DMS114 treated with DMSO at 0.1 percent for 48 hours (cell line): ENCODE results near the gene CHRM3.
"Not testable (repeated sequence)": the region's sequence is repeated elsewhere in the genome, so short reads cannot be mapped to it uniquely, and the experiment has no call there.

Experiments used
- DNase-seq: peaks from one replicate; lab custom pipeline; 2025; ENCODE audit not compliant: unreplicated experiment; lab: John Stamatoyannopoulos, UW

The CHRM3 gene

DNA sequence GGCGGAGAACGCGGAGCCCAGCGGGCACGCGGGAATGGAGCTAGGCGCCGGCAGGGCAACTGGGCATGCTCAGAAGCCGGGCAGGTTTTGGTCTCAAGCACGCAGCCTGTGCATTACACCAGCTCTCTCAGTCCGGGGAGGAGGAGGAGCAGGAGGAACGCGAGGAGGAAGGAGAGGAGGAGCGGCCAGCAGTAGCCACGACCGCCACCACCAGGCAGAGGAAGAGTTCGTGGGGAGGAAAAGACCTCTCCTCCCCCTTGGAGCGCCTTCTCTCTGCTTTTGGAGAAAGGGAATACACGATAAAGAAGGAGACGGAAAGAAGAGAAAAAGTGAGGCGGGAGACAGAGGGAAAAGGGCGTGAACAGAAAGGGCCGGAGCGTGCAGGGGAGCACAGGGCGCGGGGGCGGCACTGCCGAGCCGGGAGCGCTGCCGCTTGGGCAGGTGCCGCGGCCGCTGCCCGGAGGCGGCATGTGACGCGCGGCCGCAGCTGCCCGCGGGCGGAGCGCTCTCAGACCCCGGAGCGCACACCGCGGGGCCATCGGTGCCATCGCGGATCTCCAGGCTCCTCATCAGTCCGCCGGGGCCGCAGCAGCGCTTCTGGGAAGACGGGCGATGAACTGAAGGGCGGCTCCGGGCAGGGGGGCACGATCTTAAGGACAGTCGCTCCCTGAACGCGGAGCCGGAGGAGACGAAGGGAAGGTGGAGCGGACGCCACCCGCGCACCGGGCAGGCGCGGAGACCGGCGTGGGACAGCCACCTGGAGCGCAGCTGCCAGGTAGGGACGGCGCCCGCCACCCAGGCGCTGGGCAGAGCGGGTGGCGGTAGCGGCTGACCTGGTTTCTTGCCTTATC lies at the start of gene CHRM3:
Gene CHRM3 (plus strand): TSS at position 116 of the 851 bp plus-strand sequence. CDS start 520,884 bp downstream, outside the sequence.
- DNase-seq: no peak

DNA sequence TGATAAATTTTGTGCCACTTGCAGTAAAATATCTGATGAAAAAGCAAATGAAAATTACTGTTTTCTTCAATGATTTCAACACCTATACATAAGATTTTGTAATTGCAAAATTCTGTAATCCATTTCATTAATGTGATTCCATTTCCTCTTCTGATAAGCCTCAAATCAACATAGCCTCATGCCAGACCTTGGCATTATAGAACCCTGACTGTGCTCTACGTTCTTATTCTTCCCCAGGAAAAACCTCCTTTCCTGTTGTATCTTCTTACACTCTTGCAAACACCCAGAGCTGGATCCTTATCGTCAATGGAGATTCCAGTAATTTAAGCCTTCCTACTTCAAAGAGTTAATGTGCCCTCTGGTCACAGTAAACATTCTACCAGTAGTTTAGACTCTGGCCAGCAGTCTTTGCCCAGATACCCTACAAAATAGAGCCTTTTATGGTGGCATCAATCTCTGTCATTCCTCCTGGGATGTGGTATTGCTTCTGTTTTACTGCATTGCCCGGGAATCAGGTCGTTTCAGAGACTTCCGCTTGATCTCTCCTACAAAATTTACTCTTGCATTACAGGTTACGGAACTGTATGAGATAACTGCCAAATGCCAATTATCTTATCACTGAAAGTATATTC lies 48.5 kb upstream of the CHRM3 start:
- no peak for DNase-seq

DNA sequence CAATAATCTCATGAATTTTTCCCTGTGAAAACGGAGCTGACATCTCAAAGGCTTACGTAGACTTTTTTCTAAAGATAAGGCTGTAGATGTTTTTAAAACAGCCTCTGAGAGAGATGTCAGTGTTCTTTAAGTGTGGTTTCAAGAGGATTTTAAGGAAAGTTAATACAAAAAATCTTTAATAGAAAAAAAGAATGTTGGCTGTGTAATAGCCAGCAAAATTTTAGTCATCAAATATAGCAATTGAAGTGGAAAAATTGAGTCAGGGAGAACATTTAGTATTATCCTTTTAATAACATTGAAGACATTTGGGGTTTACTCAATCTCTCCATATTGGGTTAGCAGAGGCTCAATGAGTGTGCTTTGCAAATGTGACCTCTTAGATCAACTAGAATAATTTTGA lies 38.6 kb upstream of the CHRM3 start:
- no peak for DNase-seq

GRCh38 chr1:239348635-239349353 lies 37.6 kb upstream of the CHRM3 start:
- no peak for DNase-seq

GRCh38 chr1:239349699-239350098 lies 36.7 kb upstream of the CHRM3 start:
- DNase-seq: no peak

GRCh38 chr1:239353536-239353935 lies 32.8 kb upstream of the CHRM3 start:
- DNase-seq: no peak

DNA sequence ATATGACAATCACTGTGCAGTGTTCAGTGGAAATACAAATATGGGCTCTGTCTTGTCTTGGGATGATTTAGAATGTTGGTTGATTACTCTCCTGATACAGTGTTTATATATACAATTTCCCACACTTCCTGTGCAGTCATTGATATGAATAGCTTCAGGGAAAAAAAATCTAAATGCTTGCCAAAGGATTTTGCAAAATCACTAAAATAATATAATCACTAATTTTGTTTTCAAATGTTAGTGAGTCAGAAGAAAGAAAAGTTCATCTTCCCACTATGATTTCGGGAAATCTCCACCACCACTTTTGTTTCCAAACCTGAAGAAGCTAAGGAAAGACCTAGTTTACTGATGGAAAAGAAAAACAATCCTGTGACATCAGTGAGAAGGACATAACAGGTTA lies 32.1 kb upstream of the CHRM3 start:
- DNase-seq: no peak

GRCh38 chr1:239357867-239358266 lies 28.5 kb upstream of the CHRM3 start:
- DNase-seq: no peak

GRCh38 chr1:239361403-239361802 lies 25.0 kb upstream of the CHRM3 start:
- no peak for DNase-seq

GRCh38 chr1:239363930-239364329 lies 22.4 kb upstream of the CHRM3 start:
- no peak for DNase-seq

DNA sequence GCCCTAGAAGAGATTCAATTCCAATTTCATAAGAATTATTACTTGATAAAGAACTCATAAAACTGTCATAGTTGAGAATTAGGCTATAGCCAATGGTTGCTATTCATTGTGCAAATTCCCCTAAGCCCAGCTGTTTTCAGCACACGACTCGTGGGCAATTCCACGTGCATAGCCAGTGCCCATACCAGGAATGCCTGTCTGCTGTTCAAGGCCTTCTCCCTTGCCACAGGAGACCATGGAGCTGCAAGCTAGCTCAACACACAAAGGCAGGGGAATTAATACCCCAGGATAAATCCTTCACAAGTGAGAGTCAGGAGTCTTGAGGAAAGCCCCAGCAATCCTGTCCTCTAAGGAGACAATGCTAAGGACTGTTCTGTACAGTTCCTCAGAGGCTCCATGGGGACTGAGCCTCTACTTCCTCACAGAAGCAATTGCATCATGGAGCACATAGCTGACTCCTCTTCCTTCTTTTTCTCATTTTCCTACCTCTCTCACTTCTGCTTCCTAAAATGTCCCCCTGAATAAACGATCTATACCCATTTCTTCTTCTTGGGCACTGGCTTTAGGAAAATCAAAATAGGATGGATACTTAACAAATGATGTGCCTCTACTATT lies 19.1 kb upstream of the CHRM3 start:
- no peak for DNase-seq

DNA sequence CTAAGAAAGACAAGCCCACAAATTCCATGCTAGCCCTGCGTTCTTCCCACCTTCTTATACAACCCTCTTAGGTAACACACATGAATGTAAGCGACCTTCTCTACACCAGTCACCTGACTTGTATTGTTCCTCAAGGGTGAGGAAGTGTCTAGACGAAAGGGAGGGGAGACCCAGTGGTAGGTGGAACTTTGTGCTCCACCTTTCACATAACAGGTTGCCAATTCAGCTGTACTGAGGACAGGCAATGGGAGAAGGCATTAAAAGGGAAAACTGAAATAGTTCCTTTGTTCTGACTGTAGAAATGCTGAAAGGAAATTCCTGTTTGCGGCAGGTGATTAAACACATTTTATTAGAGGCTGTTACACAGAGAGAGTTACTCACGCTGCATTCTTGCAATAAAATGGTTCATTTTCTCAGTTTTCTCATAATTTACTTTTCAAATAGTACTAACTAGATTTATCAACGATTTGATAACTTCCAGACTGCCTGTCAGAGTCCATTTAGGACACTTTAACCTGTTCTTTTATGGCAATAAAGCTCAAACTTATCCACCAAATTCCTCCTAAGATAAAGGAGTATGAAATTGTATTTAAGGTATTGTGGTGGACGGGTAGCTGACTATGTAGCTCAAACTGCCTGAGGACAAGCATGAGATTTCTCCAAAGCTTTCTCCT lies 17.8 kb upstream of the CHRM3 start:
- DNase-seq: no peak

DNA sequence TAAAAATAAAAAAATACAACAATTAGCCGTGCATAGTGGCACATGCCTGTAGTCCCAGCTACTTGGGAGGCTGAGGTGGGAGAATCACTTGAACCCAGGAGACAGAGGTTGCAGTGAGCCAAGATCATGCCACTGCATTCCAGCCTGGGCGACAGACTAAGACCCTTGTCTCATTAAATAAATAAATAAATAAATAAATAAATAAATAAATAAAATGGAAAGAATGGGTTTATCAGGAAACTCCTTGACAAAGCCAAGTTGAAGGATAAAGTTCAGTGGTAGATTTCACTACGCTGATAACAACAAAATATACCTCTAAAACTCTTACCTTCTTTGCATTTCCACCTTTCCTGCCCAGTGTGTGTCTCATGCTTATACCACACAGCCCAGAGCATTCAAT lies 15.5 kb upstream of the CHRM3 start:
- DNase-seq: not testable (repeated sequence)

GRCh38 chr1:239382666-239383065 lies 3.7 kb upstream of the CHRM3 start:
- DNase-seq: no peak

DNA sequence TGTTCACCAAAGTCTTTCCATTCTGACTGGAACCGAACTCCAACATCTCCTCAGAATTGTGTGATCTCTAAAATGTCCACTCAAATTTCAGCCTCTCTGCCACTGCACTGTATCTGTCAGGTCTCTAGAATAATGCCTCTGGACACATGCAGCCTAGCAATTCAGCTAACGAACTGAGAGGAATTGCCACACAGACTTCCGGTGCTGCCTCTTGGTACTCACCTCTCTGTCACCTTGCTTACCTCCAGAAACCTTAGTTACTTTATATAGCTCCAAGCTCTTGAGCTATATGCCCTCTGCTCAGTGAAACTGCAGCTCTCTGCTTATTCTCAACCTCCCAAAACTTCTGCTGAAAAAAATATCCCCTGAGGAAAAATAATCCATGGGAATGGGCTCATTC lies 2.7 kb upstream of the CHRM3 start:
- no peak for DNase-seq

GRCh38 chr1:239387304-239388158 lies 1.2 kb downstream of the CHRM3 start:
- no peak for DNase-seq

GRCh38 chr1:239388159-239388485 lies 1.8 kb downstream of the CHRM3 start:
- DNase-seq: no peak

DNA sequence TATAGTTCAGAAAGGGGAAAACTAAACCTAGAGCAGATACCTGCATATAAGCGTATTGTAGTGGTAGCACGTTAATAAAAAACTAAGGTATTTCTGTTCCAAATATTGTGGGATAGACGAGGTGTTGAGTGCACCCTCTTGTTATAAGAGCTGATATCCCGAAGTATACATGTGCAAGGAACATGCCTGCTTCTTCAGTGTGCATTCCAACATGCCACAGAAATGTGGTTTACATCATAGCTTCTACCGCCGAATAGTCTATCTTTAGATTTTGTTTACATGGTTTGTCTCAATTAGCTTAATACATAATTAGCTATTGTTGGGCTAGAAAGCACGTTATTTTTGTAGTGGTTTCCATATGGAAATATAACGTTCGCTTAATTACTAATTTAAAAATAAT lies 2.2 kb downstream of the CHRM3 start:
- no peak for DNase-seq

DNA sequence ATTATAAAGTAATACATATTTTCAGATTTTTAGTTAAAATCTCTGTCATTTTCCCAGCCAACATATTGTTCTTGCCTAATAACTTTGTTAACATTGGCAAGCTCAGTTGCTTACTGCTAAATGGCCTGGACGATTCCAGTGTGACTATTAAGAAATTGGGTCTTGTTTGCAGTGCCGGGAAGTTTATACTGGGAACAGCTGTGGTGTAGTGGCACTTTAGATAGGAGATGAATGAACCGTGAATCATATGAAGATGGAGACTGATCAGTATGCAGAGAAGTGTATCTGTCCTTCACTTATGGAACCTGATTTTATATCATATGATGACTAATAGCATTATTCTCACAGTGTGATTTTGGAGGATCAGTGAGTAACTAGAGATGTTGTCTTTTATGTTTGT lies 3.3 kb downstream of the CHRM3 start:
- no peak for DNase-seq

DNA sequence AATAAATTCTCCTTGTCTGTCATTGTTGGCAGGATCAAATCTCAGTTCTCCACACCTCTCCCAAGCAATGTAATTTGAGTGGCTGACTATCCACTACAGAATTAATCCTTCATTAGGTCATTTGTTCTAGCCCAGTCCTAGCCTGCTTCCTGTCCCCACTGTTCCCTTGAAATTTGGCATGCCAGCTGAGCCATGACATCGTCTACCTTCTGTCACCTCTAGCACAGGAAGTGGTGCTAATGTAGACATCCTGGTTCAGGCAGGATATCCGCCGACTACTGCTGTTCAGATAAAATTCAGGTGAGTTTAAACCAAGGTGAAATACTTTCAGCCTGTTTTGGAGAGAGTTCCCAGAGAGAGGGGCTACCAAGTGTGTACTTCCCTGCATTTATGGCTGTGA lies 5.9 kb downstream of the CHRM3 start:
- DNase-seq: no peak
